Measurements from ENCODE around the gene MCTP2. TPM values are rescaled to one million over a fixed set of nuclear protein-coding genes. Genes with fewer than 3 reads are reported as not detected.

Gene MCTP2
- total RNA-seq, 1 experiment from 2014 or later, result 1.3 TPM

DNA sequence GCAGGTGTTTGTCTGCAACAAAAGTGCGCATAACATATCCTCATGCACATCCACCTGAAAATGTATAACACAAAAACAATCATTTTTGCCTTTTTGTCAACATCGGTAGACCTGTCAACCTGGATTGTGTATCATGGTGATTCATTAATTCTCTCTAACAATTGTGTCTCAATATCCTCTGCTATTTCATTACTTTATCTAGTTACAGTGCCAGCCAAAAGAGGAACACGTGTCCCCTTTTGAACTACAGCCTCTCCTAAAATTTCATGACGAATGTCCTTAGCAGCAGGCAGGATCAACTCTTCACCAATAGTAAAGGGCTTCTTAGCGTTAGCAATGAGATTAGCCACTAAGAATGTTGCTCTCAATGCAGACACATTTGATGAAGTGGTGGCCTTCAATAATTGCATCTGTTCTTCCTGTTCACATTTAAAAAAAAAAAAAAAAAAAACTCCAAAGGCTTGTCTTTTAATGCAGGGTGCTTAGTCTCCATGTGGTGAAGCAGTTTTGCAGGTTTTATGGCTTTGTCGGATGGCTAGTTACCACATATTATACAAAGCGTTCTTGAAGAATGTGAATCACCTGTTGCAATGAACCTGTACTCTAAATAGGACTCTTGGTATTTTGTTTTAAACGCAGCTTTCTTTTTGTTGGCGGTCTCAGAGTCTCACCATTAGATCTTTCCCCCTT is 45.7 kb upstream of the MCTP2 start:
- Histone ChIP-seq H2AFZ (ENCODE audit: low read length) (no peak overlapping the region), H3K56ac (ENCODE audit: insufficient read length, low read depth, low read length) (no peak overlapping the region), H4K5ac (ENCODE audit: insufficient read length, low read depth, low read length) (no peak overlapping the region), H4K20me1 (ENCODE audit: control insufficient read depth, insufficient read depth, insufficient read length) (no peaks in the 10 kb centered on the region), H2BK12ac (ENCODE audit: insufficient read length, low read depth, low read length) (no peak overlapping the region), H3K4me1 (ENCODE audit: insufficient read depth, low read length) (no peaks in the 10 kb centered on the region), H4K8ac (replicated peaks; ENCODE audit: insufficient read length, low read depth, low read length) (no peak overlapping the region), H2AK5ac (ENCODE audit: insufficient read length, low read length) (no peak overlapping the region), H3K4me2 (ENCODE audit: insufficient read depth, insufficient read length, low read length) (no peak overlapping the region), H3K27me3 (ENCODE audit: insufficient read depth, low read length) (no peaks in the 10 kb centered on the region), H4K91ac (ENCODE audit: insufficient read length, low read depth, low read length) (no peak overlapping the region), H2BK15ac (ENCODE audit: low read depth, low read length) (no peak overlapping the region), H3K9ac (ENCODE audit: extremely low read depth, insufficient read length, low read length) (no peak overlapping the region), H2BK5ac (ENCODE audit: insufficient read length, low read length) (no peak overlapping the region), H3K79me1 (ENCODE audit: insufficient read depth, low read depth, low read length, poor library complexity, severe bottlenecking) (no peaks in the 10 kb centered on the region), H3K79me2 (ENCODE audit: insufficient read depth, low read length) (no peaks in the 10 kb centered on the region), H3T11ph (ENCODE audit: low read length) (no peak overlapping the region), H3K18ac (ENCODE audit: insufficient read length, low read depth, low read length) (no peak overlapping the region), H3K27ac (ENCODE audit: insufficient read length, low read depth, low read length) (no peak overlapping the region), H3K9me3 (ENCODE audit: control insufficient read depth, low read depth, low read length) (no peaks in the 10 kb centered on the region), H2BK20ac (ENCODE audit: low read depth, low read length, poor library complexity, severe bottlenecking) (no peak overlapping the region), H3K4ac (ENCODE audit: low read depth, low read length) (no peak overlapping the region), H3K14ac (ENCODE audit: insufficient read depth, low read length) (no peak overlapping the region), H3K23ac (ENCODE audit: insufficient read length, low read depth, low read length) (no peak overlapping the region), H3K23me2 (ENCODE audit: insufficient read length, low read depth, low read length, poor library complexity, severe bottlenecking) (no peaks in the 10 kb centered on the region), H2BK120ac (ENCODE audit: low read depth, low read length, poor library complexity, severe bottlenecking) (no peak overlapping the region)
- DNase-seq, result no peak
- H3K9me3 Mint-ChIP-seq, result no peaks in the 10 kb centered on the region; a peak in 1 of 5 replicates
- no peaks in the 10 kb centered on the region for H3K36me3 Mint-ChIP-seq (ENCODE audit: insufficient read depth in 1 of 3, low read depth in 3 of 3)
- TF ChIP-seq, protein P1, sequence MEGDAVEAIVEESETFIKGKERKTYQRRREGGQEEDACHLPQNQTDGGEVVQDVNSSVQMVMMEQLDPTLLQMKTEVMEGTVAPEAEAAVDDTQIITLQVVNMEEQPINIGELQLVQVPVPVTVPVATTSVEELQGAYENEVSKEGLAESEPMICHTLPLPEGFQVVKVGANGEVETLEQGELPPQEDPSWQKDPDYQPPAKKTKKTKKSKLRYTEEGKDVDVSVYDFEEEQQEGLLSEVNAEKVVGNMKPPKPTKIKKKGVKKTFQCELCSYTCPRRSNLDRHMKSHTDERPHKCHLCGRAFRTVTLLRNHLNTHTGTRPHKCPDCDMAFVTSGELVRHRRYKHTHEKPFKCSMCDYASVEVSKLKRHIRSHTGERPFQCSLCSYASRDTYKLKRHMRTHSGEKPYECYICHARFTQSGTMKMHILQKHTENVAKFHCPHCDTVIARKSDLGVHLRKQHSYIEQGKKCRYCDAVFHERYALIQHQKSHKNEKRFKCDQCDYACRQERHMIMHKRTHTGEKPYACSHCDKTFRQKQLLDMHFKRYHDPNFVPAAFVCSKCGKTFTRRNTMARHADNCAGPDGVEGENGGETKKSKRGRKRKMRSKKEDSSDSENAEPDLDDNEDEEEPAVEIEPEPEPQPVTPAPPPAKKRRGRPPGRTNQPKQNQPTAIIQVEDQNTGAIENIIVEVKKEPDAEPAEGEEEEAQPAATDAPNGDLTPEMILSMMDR (conservative IDR thresholded peaks at IDR 0.05), result no peak
- H3K4me3 Mint-ChIP-seq, result no peak overlapping the region
- H3K4me1 Mint-ChIP-seq, result peaks cover 2 to 7% of the 10 kb centered on the region in 2 experiments; a peak in 2 of 4 replicates
- no peaks in the 10 kb centered on the region; the same call in 1 of the 2 replicates for H3K27me3 Mint-ChIP-seq (ENCODE audit: low read depth)
- no CpG with 5 or more reads among the region's 9 CpGs for WGBS (ENCODE audit: extremely low coverage, insufficient read length, low lambda C conversion rate)
- H3K27ac Mint-ChIP-seq, result no peak overlapping the region

All from H9 (cell line).